ENCODE measurements around the gene GOSR1.
"Not testable (repeated sequence)": the region's sequence is repeated elsewhere in the genome, so short reads cannot be mapped to it uniquely, and the experiment has no call there.

Gene GOSR1

DNA sequence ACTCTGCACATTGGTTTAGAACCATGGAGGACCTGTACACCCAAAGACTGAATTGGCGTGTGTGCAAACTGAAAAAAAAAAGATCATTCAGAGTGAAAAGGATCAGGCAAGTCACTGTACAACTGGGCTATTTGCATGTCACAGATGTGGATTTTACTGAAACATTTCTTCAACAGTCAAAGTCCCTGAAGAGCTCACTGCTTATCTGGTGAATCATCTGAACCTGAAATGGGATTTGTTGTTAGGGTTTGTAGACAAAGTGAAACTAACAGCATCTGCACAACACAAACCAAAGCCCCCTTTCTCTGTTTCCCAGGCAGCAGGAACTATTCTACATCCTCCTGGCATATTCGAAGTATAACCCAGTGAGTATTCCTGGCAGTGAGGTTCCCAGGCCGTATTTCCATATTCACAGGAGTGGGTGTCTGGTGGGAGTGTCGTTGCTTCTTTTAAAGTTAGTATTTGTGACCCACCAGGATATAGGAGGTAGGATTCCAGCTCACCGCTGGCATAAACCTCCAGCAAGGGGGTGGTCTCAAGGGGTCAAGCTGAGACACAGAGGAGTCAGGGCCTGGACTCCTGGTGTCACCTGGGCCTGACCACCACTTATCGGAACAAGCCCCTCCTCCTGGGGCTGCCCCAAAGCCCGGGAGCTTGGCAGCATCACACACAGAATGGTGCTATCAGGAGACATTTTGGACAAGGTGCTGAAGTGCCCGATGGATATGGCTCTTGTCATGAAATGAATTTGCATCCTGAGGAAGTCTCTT, 80.9 kb downstream of the GOSR1 start:
- Histone ChIP-seq H3K9me3 (ENCODE audit: control insufficient read depth, insufficient read depth, low read length) (no peaks in the 10 kb centered on the region), H3K4me1 (ENCODE audit: insufficient read depth, low read length) (no peaks in the 10 kb centered on the region), H3K9ac (ENCODE audit: low read depth, low read length) (no peak overlapping the region), H3K36me3 (ENCODE audit: insufficient read depth, low read length) (no peaks in the 10 kb centered on the region)

DNA sequence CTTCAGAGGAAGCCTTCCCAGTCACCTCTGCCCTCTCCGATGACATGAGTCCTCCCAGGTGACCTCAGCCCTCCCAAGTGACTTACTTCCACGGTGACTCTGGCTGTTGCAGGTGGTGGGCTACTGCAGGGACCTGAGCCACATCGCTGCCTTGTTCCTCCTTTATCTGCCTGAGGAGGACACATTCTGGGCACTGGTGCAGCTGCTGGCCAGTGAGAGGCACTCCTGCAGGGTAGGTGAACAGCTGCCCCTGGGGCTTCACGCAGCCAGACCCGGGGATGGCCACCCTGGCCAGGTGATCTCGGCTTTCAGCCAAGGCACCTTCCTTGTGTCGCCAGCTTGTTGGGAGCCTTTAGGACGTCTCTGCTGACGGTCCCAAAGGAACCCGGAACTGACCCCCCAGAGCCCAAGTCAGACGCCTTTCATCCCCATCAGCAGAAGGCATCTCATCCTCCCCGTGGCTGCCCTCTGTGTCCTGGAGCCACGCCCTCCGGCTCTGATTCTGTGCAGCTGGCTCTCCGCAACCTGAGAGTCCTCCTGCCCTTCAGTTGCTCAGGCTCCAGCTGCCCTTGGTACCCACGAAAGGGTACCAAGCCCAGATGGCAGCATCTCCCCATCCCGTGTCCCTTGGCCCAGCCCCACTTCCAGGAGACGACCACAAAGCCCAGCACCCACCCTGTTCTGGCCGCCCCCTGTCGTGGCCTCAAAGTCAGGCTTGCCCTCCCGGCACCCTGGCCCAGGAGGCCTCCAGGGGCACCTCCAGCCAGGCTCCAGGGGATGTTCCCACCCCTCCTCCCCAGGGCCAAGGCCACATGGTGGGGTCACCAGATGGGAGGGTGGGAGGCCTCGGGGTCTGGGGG, 81.7 kb downstream of the GOSR1 start:
- no peaks in the 10 kb centered on the region for H3K36me3 ChIP-seq (ENCODE audit: insufficient read depth, low read length)
- H3K9ac ChIP-seq (ENCODE audit: low read depth, low read length) = no peak overlapping the region
- peaks cover 3% of the 10 kb centered on the region; the same call in 1 of the 2 replicates for H3K4me1 ChIP-seq (ENCODE audit: insufficient read depth, low read length)
- no peaks in the 10 kb centered on the region for H3K9me3 ChIP-seq (ENCODE audit: control insufficient read depth, insufficient read depth, low read length)

DNA sequence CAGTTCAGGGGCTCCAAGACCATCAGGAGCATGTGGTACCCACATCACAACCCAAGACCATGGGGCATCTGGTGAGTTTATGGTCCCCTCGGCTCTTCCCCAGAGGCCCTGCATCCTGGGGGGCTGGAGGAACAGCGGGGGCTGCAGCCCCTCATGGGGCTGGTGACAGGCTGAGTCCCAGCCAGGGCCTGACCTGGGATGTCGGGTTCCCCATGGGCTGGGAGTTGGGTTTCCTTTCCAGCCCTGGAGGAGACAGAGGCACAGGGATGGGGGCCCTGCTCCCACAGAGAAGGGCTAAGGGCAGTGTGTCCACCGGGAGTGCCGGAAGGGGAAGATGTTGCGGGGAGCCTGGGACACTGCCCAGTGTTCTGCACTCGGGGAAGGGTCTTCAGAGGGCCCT, 82.4 kb downstream of the GOSR1 start:
- Histone ChIP-seq H3K4me1 (ENCODE audit: insufficient read depth, low read length) (peaks cover 7% of the 10 kb centered on the region; the same call in 1 of the 2 replicates), H3K36me3 (ENCODE audit: insufficient read depth, low read length) (no peaks in the 10 kb centered on the region), H3K9ac (ENCODE audit: low read depth, low read length) (no peak overlapping the region), H3K9me3 (ENCODE audit: control insufficient read depth, insufficient read depth, low read length) (no peaks in the 10 kb centered on the region)

DNA sequence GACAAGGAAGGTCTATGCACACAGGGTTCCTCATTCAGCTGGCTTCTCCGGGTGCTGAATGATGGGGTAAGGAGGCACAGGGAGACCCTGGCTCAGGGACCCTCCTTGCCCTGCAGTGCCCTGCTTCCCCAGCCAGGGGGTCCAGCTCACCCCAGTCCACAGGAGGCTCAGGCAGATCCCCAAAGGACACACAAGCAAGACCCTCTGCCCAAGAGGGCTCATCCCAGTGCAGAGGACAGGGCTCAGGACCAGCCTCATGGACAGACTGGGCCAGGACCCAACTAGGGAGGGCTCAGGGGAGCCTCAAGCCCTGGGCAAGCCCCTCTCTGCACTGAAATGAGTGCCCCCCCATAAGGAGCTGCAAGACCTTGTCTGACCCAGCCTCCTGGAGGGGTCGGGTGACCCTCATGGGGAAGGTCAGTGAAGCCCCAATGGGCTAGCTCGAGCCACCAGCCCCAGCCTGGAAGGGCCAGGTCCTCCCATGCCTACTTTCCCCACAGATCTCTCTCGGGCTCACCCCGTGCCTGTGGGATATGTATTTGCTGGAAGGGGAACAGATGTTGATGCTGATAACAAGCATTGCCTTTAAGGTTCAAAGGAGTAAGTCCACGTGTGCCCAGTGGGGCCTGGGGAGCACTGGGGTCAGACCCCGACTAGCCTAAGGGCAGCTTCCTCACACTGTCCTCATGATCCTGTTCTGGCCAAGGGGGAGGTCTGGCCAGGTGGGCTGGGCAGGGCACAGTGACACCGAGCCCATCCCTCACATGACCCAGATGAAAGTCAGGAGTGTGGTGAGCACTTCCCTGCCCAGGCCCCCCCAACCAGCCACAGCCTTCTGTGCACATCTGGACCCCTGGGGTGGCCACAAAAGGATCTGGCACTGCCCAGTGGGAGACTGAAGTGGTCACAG, 83.2 kb downstream of the GOSR1 start:
- not testable (repeated sequence) for H3K9ac ChIP-seq (ENCODE audit: low read depth, low read length); H3K36me3 ChIP-seq (ENCODE audit: insufficient read depth, low read length)

GRCh38 chr17:30561766-30562165, 84.6 kb downstream of the GOSR1 start:
- not testable (repeated sequence) for H3K36me3 ChIP-seq (ENCODE audit: insufficient read depth, low read length); H3K9me3 ChIP-seq (ENCODE audit: control insufficient read depth, insufficient read depth, low read length); H3K9ac ChIP-seq (ENCODE audit: low read depth, low read length)
- peaks cover 15% of the 10 kb centered on the region for H3K4me1 ChIP-seq (ENCODE audit: insufficient read depth, low read length)

More for the DNA sequence above, 83.2 kb downstream of the GOSR1 start:
- not testable (repeated sequence) for H3K9me3 ChIP-seq (ENCODE audit: control insufficient read depth, insufficient read depth, low read length); H3K4me1 ChIP-seq (ENCODE audit: insufficient read depth, low read length)

- H3K9ac ChIP-seq (ENCODE audit: low read depth, low read length); H3K36me3 ChIP-seq (ENCODE audit: insufficient read depth, low read length); H3K9me3 ChIP-seq (ENCODE audit: control insufficient read depth, insufficient read depth, low read length): not testable (repeated sequence)
- H3K4me1 ChIP-seq (ENCODE audit: insufficient read depth, low read length) = peaks cover 15% of the 10 kb centered on the region
These were observed 86.1 kb downstream of the GOSR1 start for GRCh38 chr17:30563131-30563904.

- H3K9me3 ChIP-seq (ENCODE audit: control insufficient read depth, insufficient read depth, low read length); H3K9ac ChIP-seq (ENCODE audit: low read depth, low read length); H3K36me3 ChIP-seq (ENCODE audit: insufficient read depth, low read length): not testable (repeated sequence)
- peaks cover 15% of the 10 kb centered on the region for H3K4me1 ChIP-seq (ENCODE audit: insufficient read depth, low read length)
These were observed 86.7 kb downstream of the GOSR1 start for GRCh38 chr17:30563905-30564390.

GRCh38 chr17:30564422-30565072, 87.3 kb downstream of the GOSR1 start:
- H3K9me3 ChIP-seq (ENCODE audit: control insufficient read depth, insufficient read depth, low read length); H3K9ac ChIP-seq (ENCODE audit: low read depth, low read length); H3K36me3 ChIP-seq (ENCODE audit: insufficient read depth, low read length): not testable (repeated sequence)
- H3K4me1 ChIP-seq (ENCODE audit: insufficient read depth, low read length) = peaks cover 15% of the 10 kb centered on the region

DNA sequence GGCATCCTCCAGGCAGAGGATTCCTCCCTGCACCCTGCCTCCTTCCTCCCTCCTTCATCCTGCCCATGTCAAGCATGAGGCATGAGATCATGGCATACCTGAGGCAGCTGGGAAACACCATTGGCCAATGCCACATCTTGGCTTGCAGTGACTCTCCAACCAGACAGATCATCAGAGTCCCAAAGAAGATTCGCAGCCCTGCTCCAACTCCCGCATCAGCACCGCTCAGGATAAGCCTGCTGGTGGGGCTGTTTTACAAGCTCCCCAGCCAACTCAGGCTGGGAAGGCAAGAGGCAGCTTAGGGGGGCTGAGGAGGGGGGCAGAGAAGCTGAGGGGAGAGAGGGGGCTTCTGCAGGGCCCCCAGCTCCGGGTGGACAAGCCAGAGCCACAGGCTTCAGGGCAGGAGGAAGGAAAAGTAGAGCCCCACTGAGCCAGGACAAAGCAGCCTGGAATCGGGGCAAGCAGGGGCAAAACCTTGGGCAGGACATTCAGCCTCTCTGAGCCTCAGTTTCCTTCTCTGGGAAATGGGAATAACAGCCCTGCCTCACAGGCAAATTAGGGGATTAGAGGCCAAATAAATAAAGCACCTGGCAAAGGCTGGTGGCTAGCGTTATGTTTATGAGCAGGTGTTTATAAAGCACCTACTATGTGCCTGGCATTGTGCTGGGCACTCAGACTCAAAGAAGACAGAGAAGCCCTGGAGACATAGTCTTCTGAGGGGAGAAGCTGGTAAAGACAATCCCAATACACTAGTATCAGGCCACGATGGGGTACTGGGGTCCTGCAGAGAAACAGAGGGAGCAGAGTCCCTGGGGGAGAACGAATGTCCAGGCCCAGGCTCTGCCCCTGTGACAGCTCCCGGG, 88.1 kb downstream of the GOSR1 start:
- H3K4me1 ChIP-seq (ENCODE audit: insufficient read depth, low read length) = peaks cover 15% of the 10 kb centered on the region
- no peaks in the 10 kb centered on the region for H3K36me3 ChIP-seq (ENCODE audit: insufficient read depth, low read length)
- no peaks in the 10 kb centered on the region for H3K9me3 ChIP-seq (ENCODE audit: control insufficient read depth, insufficient read depth, low read length)
- H3K9ac ChIP-seq (ENCODE audit: low read depth, low read length) = no peak overlapping the region

DNA sequence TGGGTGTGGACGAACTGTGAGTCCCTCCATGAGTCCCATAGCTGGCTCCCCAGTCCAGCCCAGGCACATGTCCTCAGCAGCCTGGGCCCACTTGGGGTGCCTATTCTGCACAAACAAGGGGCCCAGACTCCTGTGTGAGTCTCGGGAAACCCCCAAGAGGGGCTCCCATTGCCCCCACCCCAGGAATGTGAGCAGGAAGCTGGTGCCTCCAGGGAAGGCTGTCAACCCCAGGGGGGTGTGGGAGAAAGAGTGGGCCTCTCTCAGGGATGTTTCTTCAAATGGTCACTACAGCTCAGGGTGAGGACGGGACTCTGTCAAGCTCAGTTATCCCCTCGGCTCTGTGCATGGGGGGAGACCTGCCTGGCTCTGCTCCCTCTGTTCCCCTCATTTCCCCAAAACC, 88.9 kb downstream of the GOSR1 start:
- not testable (repeated sequence) for H3K36me3 ChIP-seq (ENCODE audit: insufficient read depth, low read length); H3K9me3 ChIP-seq (ENCODE audit: control insufficient read depth, insufficient read depth, low read length); H3K9ac ChIP-seq (ENCODE audit: low read depth, low read length)
- H3K4me1 ChIP-seq (ENCODE audit: insufficient read depth, low read length) = peaks cover 15% of the 10 kb centered on the region

GRCh38 chr17:30566516-30567225, 89.5 kb downstream of the GOSR1 start:
- H3K36me3 ChIP-seq (ENCODE audit: insufficient read depth, low read length); H3K9ac ChIP-seq (ENCODE audit: low read depth, low read length); H3K9me3 ChIP-seq (ENCODE audit: control insufficient read depth, insufficient read depth, low read length): not testable (repeated sequence)
- H3K4me1 ChIP-seq (ENCODE audit: insufficient read depth, low read length) = peaks cover 15% of the 10 kb centered on the region

All from ES-I3 (cell line).